Activated T-cell treated with anti-CD3 and anti-CD28 coated beads, Interleukin-2, amount 50 U/mL, for 4 hours (primary cell): ENCODE measurements around the gene CSAG2. TPM values are rescaled to one million over a fixed set of nuclear protein-coding genes. Genes with fewer than 3 reads are reported as not detected.
"Not testable (repeated sequence)": the region's sequence is repeated elsewhere in the genome, so short reads cannot be mapped to it uniquely, and the experiment has no call there.

Experiments used
- ATAC-seq, 2 donors: fragments of 200-7000 bp; cut with Tn5 transposase; one replicate each; pipeline ENCODE4 v1.10.0; 2021
- DNase-seq: peaks from one replicate; pipeline ENCODE4 v3.0.0-alpha.2; 2020
- H3K27me3 Mint-ChIP-seq: one replicate; pipeline ENCODE4 v1.8.0; 2021; ENCODE audit warnings: low read depth, mixed read lengths
- H3K36me3 Mint-ChIP-seq: one replicate; pipeline ENCODE4 v1.8.0; 2022; ENCODE audit warnings: mixed read lengths; ENCODE audit not compliant: insufficient read depth
- H3K4me1 Mint-ChIP-seq: one replicate; pipeline ENCODE4 v1.8.0; 2021; ENCODE audit warnings: low read depth, mixed read lengths
- H3K4me3 Mint-ChIP-seq: one replicate; pipeline ENCODE4 v1.8.0; 2021; ENCODE audit warnings: mild to moderate bottlenecking, moderate library complexity, mixed read lengths
- H3K9me3 Mint-ChIP-seq: one replicate; pipeline ENCODE4 v1.8.0; 2021; ENCODE audit warnings: mixed read lengths
- total RNA-seq, 3 donors: library from RNA; stranded (reverse); gene quantifications; one replicate each; pipeline ENCODE4 v1.2.1, GENCODE V29; 2021

CSAG2 gene
- total RNA-seq: not detected

- H3K4me1 Mint-ChIP-seq: not testable (repeated sequence)
These were observed at the start of gene CSAG2 for GRCh38 chrX:152709173-152709572. TSS of gene CSAG2 (minus strand) at chrX:152709273. CDS start at chrX:152709112, 161 bp downstream.

GRCh38 chrX:152754871-152755270, 45.8 kb upstream of the CSAG2 start:
- not testable (repeated sequence) for H3K36me3 Mint-ChIP-seq, H3K27me3 Mint-ChIP-seq, DNase-seq, H3K4me1 Mint-ChIP-seq, ATAC-seq, H3K4me3 Mint-ChIP-seq, H3K9me3 Mint-ChIP-seq

More at GRCh38 chrX:152709173-152709572, at the start of gene CSAG2:
- not testable (repeated sequence) for H3K4me3 Mint-ChIP-seq, H3K36me3 Mint-ChIP-seq, H3K27me3 Mint-ChIP-seq, H3K9me3 Mint-ChIP-seq, ATAC-seq, DNase-seq

- H3K9me3 Mint-ChIP-seq, ATAC-seq, H3K4me1 Mint-ChIP-seq, H3K4me3 Mint-ChIP-seq, DNase-seq, H3K36me3 Mint-ChIP-seq, H3K27me3 Mint-ChIP-seq: not testable (repeated sequence)
These were observed 44.9 kb upstream of the CSAG2 start, which contains the start of gene MAGEA2 for GRCh38 chrX:152753686-152754650. TSS of gene MAGEA2 (minus strand) at chrX:152753842. CDS start at chrX:152751363, 2,479 bp downstream.

GRCh38 chrX:152738560-152738959, 29.5 kb upstream of the CSAG2 start:
- H3K4me3 Mint-ChIP-seq: no peak overlapping the region
- peaks cover 3% of the 10 kb centered on the region for H3K27me3 Mint-ChIP-seq
- no peaks in the 10 kb centered on the region for H3K36me3 Mint-ChIP-seq
- H3K9me3 Mint-ChIP-seq: no peaks in the 10 kb centered on the region
- no peak for ATAC-seq
- no peak for DNase-seq
- H3K4me1 Mint-ChIP-seq: no peaks in the 10 kb centered on the region

GRCh38 chrX:152736528-152736927, 27.5 kb upstream of the CSAG2 start:
- H3K9me3 Mint-ChIP-seq, ATAC-seq, H3K4me3 Mint-ChIP-seq, DNase-seq, H3K4me1 Mint-ChIP-seq, H3K27me3 Mint-ChIP-seq, H3K36me3 Mint-ChIP-seq: not testable (repeated sequence)

- no peak for DNase-seq
- ATAC-seq: no peak
- H3K36me3 Mint-ChIP-seq: no peaks in the 10 kb centered on the region
- H3K4me1 Mint-ChIP-seq: no peaks in the 10 kb centered on the region
- H3K9me3 Mint-ChIP-seq: no peaks in the 10 kb centered on the region
- H3K27me3 Mint-ChIP-seq: peaks cover 3% of the 10 kb centered on the region
- no peak overlapping the region for H3K4me3 Mint-ChIP-seq
These were observed 26.9 kb upstream of the CSAG2 start for GRCh38 chrX:152735860-152736511.

GRCh38 chrX:152735101-152735500, 26.0 kb upstream of the CSAG2 start:
- DNase-seq (no peak), ATAC-seq (no peak)
- no peaks in the 10 kb centered on the region for H3K9me3 Mint-ChIP-seq
- H3K4me1 Mint-ChIP-seq: no peaks in the 10 kb centered on the region
- H3K27me3 Mint-ChIP-seq: peaks cover 3% of the 10 kb centered on the region
- H3K4me3 Mint-ChIP-seq: no peak overlapping the region
- no peaks in the 10 kb centered on the region for H3K36me3 Mint-ChIP-seq

GRCh38 chrX:152734143-152734858, 25.2 kb upstream of the CSAG2 start:
- ATAC-seq: not testable (repeated sequence)

GRCh38 chrX:152733261-152733975, 24.3 kb upstream of the CSAG2 start, which contains the start of the genes CSAG1 and MAGEA12:
TSS of gene CSAG1 (minus strand) at chrX:152733721. CDS start at chrX:152732460, 1,261 bp downstream.
TSS of gene MAGEA12 (plus strand) at chrX:152733757. CDS start at chrX:152736162, 2,405 bp downstream.
- no peak within 1 kb of the TSS for H3K4me3 Mint-ChIP-seq
- no peaks in the 10 kb centered on the region for H3K9me3 Mint-ChIP-seq
- H3K4me1 Mint-ChIP-seq: no peaks in the 10 kb centered on the region

More at GRCh38 chrX:152734143-152734858, 25.2 kb upstream of the CSAG2 start:
- DNase-seq, H3K4me3 Mint-ChIP-seq, H3K4me1 Mint-ChIP-seq, H3K9me3 Mint-ChIP-seq, H3K36me3 Mint-ChIP-seq, H3K27me3 Mint-ChIP-seq: not testable (repeated sequence)

GRCh38 chrX:152725409-152725808, 16.3 kb upstream of the CSAG2 start:
- no peak for DNase-seq
- no peaks in the 10 kb centered on the region for H3K36me3 Mint-ChIP-seq
- peaks cover 10% of the 10 kb centered on the region for H3K27me3 Mint-ChIP-seq
- no peaks in the 10 kb centered on the region for H3K4me1 Mint-ChIP-seq
- no peak overlapping the region for H3K4me3 Mint-ChIP-seq
- H3K9me3 Mint-ChIP-seq: no peaks in the 10 kb centered on the region
- no peak for ATAC-seq

More at GRCh38 chrX:152733261-152733975, 24.3 kb upstream of the CSAG2 start, which contains the start of the genes CSAG1 and MAGEA12:
- ATAC-seq: no peak
- no peak for DNase-seq
- Mint-ChIP-seq H3K36me3 (no peaks in the 10 kb centered on the region), H3K27me3 (peaks cover 6% of the 10 kb centered on the region)

GRCh38 chrX:152713815-152714787, 5.0 kb upstream of the CSAG2 start, which contains the start of gene MAGEA2B:
TSS of gene MAGEA2B (plus strand) at chrX:152714628. CDS start at chrX:152717107, 2,479 bp downstream.
- DNase-seq, H3K36me3 Mint-ChIP-seq, H3K4me1 Mint-ChIP-seq, H3K27me3 Mint-ChIP-seq, ATAC-seq, H3K9me3 Mint-ChIP-seq, H3K4me3 Mint-ChIP-seq: not testable (repeated sequence)

GRCh38 chrX:152713195-152713594, 4.1 kb upstream of the CSAG2 start:
- H3K4me3 Mint-ChIP-seq, H3K27me3 Mint-ChIP-seq, ATAC-seq, H3K9me3 Mint-ChIP-seq, H3K36me3 Mint-ChIP-seq, DNase-seq, H3K4me1 Mint-ChIP-seq: not testable (repeated sequence)
